ENCODE measurements around the gene TNIP3.

DNA sequence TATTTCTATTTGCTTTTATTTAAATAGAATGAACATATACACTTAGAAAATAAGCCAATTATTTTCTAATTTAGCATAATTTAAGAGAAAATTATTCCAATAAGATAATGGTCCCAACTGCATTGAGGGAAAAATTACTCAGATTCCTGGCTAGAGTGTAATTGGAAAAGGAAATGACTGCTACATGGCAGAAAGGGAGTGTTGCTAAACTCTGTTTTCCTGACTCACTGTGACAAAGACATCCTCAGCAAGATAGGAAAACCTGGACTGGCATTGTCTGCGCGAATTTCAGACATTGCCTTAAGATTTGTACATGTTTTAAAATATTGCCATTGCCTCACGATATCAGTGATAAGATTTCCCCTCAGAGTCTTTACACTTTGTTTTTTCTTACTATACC, 8.2 kb downstream of the TNIP3 start:
- TF ChIP-seq CTCF (IDR thresholded peaks at IDR 0.05) (no peak), POLR2A (IDR thresholded peaks at IDR 0.05) (no peak)
